Omental fat pad (tissue), 4 donors: ENCODE data around the gene EHD3. TPM values are rescaled to one million over a fixed set of nuclear protein-coding genes. Genes with fewer than 3 reads are reported as not detected.

ENCODE experiments used
- ATAC-seq: fragments of 150-250 bp; one replicate; pipeline ENCODE4 v1.9.1; 2016; ENCODE audit warnings: mild to moderate bottlenecking, moderate library complexity; ENCODE audit not compliant: low FRiP score
- DNase-seq: peaks from one replicate; pipeline ENCODE4 v3.0.0-alpha.2; 2019; ENCODE audit warnings: low spot score
- CTCF ChIP-seq, 3 donors: fragments of 450-650 bp; IDR thresholded peaks; one replicate each; pipeline ENCODE4 v1.5.1; 2016 to 2017; ENCODE audit warnings: antibody characterized with exemption in 3 of 3, mild to moderate bottlenecking in 3 of 3, moderate library complexity in 2 of 3
- total RNA-seq, 4 donors: library from RNA; depleted of rRNA; stranded (reverse); fragments of >200 nt; gene quantifications; one replicate each; pipeline ENCODE4 v1.1.0, GENCODE V29; 2016

The EHD3 gene
- total RNA-seq, 4 donors from 2014 or later, result 3.1 to 5.2 (median 3.6) TPM

- DNase-seq (no peak), ATAC-seq (no peak)
- TF ChIP-seq CTCF (IDR thresholded peaks at IDR 0.05), result no peak
These were observed 941 bp downstream of the EHD3 start for GRCh38 chr2:31234683-31235503.

GRCh38 chr2:31235504-31235902 lies 1.6 kb downstream of the EHD3 start:
- no peak for ATAC-seq
- no peak for DNase-seq
- TF ChIP-seq CTCF (IDR thresholded peaks at IDR 0.05), result no peak

GRCh38 chr2:31236433-31237205 lies 2.7 kb downstream of the EHD3 start:
- ATAC-seq (no peak), DNase-seq (no peak)
- TF ChIP-seq CTCF (IDR thresholded peaks at IDR 0.05), result no peak

- TF ChIP-seq CTCF (IDR thresholded peaks at IDR 0.05), result no peak
- no peak for ATAC-seq
- DNase-seq, result no peak
These were observed 3.5 kb downstream of the EHD3 start for GRCh38 chr2:31237348-31238017.

GRCh38 chr2:31238126-31238905 lies 4.4 kb downstream of the EHD3 start:
- no peak for TF ChIP-seq CTCF (IDR thresholded peaks at IDR 0.05)
- DNase-seq (no peak), ATAC-seq (no peak)

- DNase-seq (no peak), ATAC-seq (no peak)
- TF ChIP-seq CTCF (IDR thresholded peaks at IDR 0.05), result no peak
These were observed 5.1 kb downstream of the EHD3 start for GRCh38 chr2:31238906-31239592.
